Hypothalamus (tissue), 51 donors: ENCODE measurements around the gene TMEM205.
"Not testable (repeated sequence)": the region's sequence is repeated elsewhere in the genome, so short reads cannot be mapped to it uniquely, and the experiment has no call there.

Experiments
- DNase-seq, 51 donors: peaks; one replicate each; lab custom pipeline; 2025; lab: John Stamatoyannopoulos, UW

TMEM205 gene

DNA sequence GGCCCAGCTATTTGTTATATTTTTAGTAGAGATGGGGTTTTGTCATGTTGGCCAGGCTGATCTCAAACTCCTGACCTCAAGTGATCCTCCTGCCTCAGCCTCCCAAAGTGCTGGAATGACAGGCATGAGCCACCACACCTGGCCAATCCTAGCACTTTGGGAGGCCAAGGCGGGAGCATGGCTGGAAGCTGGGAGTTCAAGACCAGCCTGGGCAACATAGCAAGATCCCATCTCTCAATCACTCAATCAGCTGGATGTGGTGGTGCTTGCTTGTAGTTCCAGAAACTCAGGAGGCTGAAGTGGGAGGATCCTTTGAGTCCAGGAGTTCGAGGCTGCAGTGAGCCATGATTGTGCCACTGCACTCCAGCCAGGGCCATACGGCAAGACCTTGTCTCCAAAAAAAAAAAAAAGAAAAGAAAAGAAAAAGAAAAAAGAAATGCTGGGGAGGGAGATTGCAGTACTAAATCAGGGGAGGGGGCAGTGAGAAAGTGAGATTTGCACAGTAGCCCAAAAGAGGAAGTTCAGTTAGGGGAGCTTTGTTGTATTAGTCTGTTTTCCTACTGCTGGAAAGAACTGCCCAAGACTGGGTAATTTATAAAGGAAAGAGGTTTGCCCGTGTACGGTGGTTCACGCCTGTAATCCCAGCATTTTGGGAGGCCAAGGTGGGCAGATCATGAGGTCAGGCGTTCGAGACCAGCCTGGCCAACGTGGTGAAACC lies 25.6 kb downstream of the TMEM205 start:
- not testable (repeated sequence) for DNase-seq

- no peak for DNase-seq
Observed at GRCh38 chr19:11306337-11306736, 39.7 kb downstream of the TMEM205 start.

- DNase-seq = no peak
Observed at GRCh38 chr19:11304936-11305335, 41.1 kb downstream of the TMEM205 start.

DNA sequence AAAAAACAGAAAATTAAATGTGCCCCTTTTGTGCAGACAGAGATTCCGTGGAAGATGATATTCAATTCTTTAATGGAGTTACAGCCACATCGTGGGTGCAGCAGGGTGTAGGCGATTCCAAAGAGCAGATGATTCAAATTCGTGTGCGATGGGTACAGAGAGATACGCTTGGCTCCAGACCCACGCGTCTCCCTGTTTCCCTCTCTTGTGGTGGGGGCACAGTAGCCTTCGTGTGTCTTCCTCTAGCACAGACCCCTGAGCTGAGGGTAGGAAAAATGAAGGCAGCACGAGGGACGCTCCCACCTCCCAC lies 45.3 kb downstream of the TMEM205 start:
- peak in 3 of 51 donors; percentile 31 to 67 (median 64) for DNase-seq

- peak in 2 of 51 donors; percentile 5 to 64 for DNase-seq
Observed at GRCh38 chr19:11299946-11300810, 45.9 kb downstream of the TMEM205 start.

DNA sequence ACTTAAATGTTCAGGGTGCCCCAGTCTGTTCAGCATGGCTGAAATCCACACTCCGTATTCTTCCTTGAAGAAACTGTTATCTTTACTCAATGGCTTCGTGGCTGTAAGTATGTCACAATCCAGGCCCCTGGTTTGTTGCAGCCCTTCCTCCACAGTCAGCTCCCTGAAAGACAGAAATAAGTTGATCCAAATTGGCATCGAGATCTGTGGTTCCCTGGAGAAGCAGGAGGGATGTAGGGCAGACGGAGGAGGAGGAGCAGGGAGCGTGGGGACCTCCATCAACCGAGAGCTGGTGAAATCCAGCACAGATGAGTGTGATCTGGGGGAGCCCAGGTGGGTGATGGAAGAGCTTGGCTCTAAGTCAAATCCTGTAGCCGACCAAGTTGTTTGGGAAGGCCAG lies 49.8 kb downstream of the TMEM205 start:
- peak in 3 of 51 donors; percentile 4 to 56 (median 4) for DNase-seq

GRCh38 chr19:11295665-11296245 lies 50.3 kb downstream of the TMEM205 start, which contains the start of gene TSPAN16:
Gene TSPAN16 (plus strand): TSS chr19:11296160. CDS start chr19:11296298, 138 bp downstream.
- no peak for DNase-seq

GRCh38 chr19:11295180-11295579 lies 50.9 kb downstream of the TMEM205 start:
- no peak for DNase-seq

DNA sequence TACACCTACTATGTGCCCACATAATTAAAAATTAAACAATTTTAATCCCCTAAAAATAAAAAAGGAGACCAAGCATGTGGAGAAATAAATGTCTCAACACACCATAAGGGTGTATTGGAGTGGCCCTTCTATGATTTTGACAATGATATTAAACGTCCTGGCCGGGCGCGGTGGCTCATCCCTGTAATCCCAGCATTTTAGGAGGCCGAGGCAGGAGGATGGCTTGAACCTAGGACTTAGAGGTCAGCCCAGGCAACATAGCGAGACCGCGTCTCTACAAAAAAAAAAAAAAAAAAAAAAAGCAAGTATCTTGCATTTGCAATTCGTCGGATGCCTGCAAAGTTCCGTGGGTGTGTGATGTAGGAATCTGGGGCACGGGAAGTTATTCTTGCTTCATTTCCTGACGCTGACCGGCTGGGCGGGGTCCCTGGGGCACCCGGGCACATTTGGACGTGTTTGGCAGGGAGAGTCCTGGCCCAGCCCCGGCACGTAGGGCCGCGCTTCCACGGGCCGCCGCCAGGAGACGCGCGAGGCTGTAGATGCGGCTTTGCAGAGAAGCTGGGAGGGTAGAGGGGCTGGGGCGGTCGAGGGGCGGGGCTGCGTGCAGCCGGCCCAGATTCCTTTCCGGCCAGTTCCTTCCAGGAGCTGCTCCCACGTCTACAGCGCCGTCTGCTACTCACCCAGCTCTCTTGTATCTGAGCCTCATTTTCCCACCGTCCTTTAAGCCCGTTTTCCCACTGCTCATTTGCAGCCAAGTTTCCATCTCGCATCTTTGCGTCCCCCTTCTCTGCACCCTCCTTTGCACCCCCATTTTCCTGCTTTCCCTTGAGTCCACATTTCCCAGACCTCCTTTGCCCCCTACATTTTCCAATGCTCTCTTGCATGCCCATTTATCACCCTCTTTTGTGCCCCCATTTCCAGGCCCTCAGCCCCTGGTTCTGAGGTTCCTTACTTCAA lies 52.4 kb downstream of the TMEM205 start:
- DNase-seq = peak in 50 of 51 donors; percentile 49 to 92 (median 84)
